ENCODE results near the gene SNX3.

SNX3 gene

GRCh38 chr6:108277295-108277694 lies 16.5 kb upstream of the SNX3 start:
- CTCF ChIA-PET, result interaction anchor here (0.6 to 0.7 kb wide), 2 partner anchors 32 to 220 kb away, joined by 3 to 4 read pairs; no protein-coding TSS in a partner anchor
- TF ChIP-seq ZSCAN4 (tag by site-specific recombination; IDR thresholded peaks at IDR 0.05), result no peak
- no peak for TF ChIP-seq PRDM2 (tag by site-specific recombination; IDR thresholded peaks at IDR 0.05; ENCODE audit: borderline replicate concordance)
- no peak for TF ChIP-seq ZNF747 (tag by site-specific recombination; IDR thresholded peaks at IDR 0.05)
- TF ChIP-seq ZNF10 (tag by site-specific recombination; IDR thresholded peaks at IDR 0.05), result no peak
- no peak for TF ChIP-seq SCRT2 (tag by site-specific recombination; IDR thresholded peaks at IDR 0.05)
- no peak for TF ChIP-seq ZNF274 (IDR thresholded peaks at IDR 0.05; ENCODE audit: low read length)
- no peak for TF ChIP-seq ZNF274 (tag by site-specific recombination; IDR thresholded peaks at IDR 0.05; ENCODE audit: borderline replicate concordance)
- no peak for TF ChIP-seq ZNF623 (tag by site-specific recombination; IDR thresholded peaks at IDR 0.05)
- no peak for TF ChIP-seq REPIN1 (tag by site-specific recombination; IDR thresholded peaks at IDR 0.05; ENCODE audit: low read depth)
- no peak for TF ChIP-seq ZXDB (tag by site-specific recombination; IDR thresholded peaks at IDR 0.05)
- TF ChIP-seq ZNF341 (tag by site-specific recombination; IDR thresholded peaks at IDR 0.05; ENCODE audit: low read depth), result no peak
- TF ChIP-seq ZNF426 (tag by site-specific recombination; IDR thresholded peaks at IDR 0.05), result no peak
- TF ChIP-seq ZBTB44 (tag by site-specific recombination; IDR thresholded peaks at IDR 0.05), result no peak

GRCh38 chr6:108275976-108276375 lies 15.1 kb upstream of the SNX3 start:
- Histone ChIP-seq H3K4me3 (ENCODE audit: low read depth, low read length) (no peak overlapping the region), H3K4me1 (ENCODE audit: control insufficient read depth, insufficient read depth, low read length) (no peaks in the 10 kb centered on the region), H3K36me3 (ENCODE audit: control insufficient read depth in 2 of 2, insufficient read depth in 1 of 2, low read length in 2 of 2) (no peaks in the 10 kb centered on the region), H3K27ac (ENCODE audit: extremely low read depth, low read depth, low read length) (no peak overlapping the region), H3K9me3 (ENCODE audit: control insufficient read depth, insufficient read depth, low read depth, low read length) (no peaks in the 10 kb centered on the region)
- CTCF ChIA-PET, result interaction anchor here (0.7 kb wide), 1 partner anchor 215 kb away, joined by 3 read pairs; no protein-coding TSS in a partner anchor
- POLR2A ChIA-PET, result no interaction called here
- TF ChIP-seq ZNF449 (tag by site-specific recombination; IDR thresholded peaks at IDR 0.05), result no peak
- no peak for TF ChIP-seq ZNF423 (tag by site-specific recombination; IDR thresholded peaks at IDR 0.05)
- no peak for TF ChIP-seq ZNF558 (tag by site-specific recombination; IDR thresholded peaks at IDR 0.05)
- TF ChIP-seq ZNF610 (tag by site-specific recombination; IDR thresholded peaks at IDR 0.05; ENCODE audit: borderline replicate concordance), result no peak
- no peak for TF ChIP-seq ZNF24 (tag by site-specific recombination; IDR thresholded peaks at IDR 0.05)
- no peak for TF ChIP-seq ZNF266 (tag by site-specific recombination; IDR thresholded peaks at IDR 0.05; ENCODE audit: low read depth)
- TF ChIP-seq ZNF518A (tag by site-specific recombination; conservative IDR thresholded peaks at IDR 0.05; ENCODE audit: low read depth), result no peak
- TF ChIP-seq ZNF2 (tag by site-specific recombination; IDR thresholded peaks at IDR 0.05), result no peak

More at GRCh38 chr6:108277295-108277694, 16.5 kb upstream of the SNX3 start:
- Histone ChIP-seq H3K27ac (ENCODE audit: extremely low read depth, low read depth, low read length) (no peak overlapping the region), H3K4me3 (ENCODE audit: low read depth, low read length) (no peak overlapping the region), H3K9me3 (ENCODE audit: control insufficient read depth, insufficient read depth, low read depth, low read length) (no peaks in the 10 kb centered on the region), H3K36me3 (ENCODE audit: control insufficient read depth in 2 of 2, insufficient read depth in 1 of 2, low read length in 2 of 2) (no peaks in the 10 kb centered on the region), H3K4me1 (ENCODE audit: control insufficient read depth, insufficient read depth, low read length) (no peaks in the 10 kb centered on the region)
- POLR2A ChIA-PET, result no interaction called here

All from HEK293 (cell line).